A549 (cell line): ENCODE data around the gene SLC9A9. TPM values are rescaled to one million over a fixed set of nuclear protein-coding genes. Genes with fewer than 3 reads are reported as not detected.

Source experiments
- ATAC-seq, 2 experiments: fragments of 200-7000 bp in 1 of 2; fragments of >200 bp in 1 of 2; cut with Nextera tagmentation in 1 of 2; cut with Tn5 transposase in 1 of 2; 3 replicates each; pipeline versions ENCODE4 v1.8.0 to v1.9.1; 2018 to 2020; ENCODE audit warnings: mild to moderate bottlenecking in 1 of 2, moderate library complexity in 1 of 2
- CTCF ChIA-PET: fragments of 300-600 bp; sonication (Branson Sonifier 250); formaldehyde crosslinking; extraction: SDS; loops from one replicate; lab custom pipeline; 2021; ENCODE audit warnings: antibody characterized with exemption, inconsistent platforms; lab: Yijun Ruan, JAX
- POLR2A ChIA-PET: fragments of 350-600 bp; formaldehyde crosslinking; extraction: SDS; loops from one replicate; lab custom pipeline; 2021; ENCODE audit warnings: antibody characterized with exemption, inconsistent platforms; lab: Yijun Ruan, JAX
- DNase-seq, 2 experiments: peaks; one replicate each; pipeline versions ENCODE4 v3.0.0 to v3.0.0-alpha.2; 2011 to 2016; ENCODE audit warnings: low read depth in 1 of 2, low spot score in 1 of 2
- FAIRE-seq: peaks from 2 replicates; lab custom pipeline; 2011; peaks lifted over from hg19 to GRCh38; lab: Jason Lieb, UNC
- H3K27ac ChIP-seq, 2 experiments: fragments of >200 bp; sonication (Bioruptor Twin); formaldehyde crosslinking; 3 replicates each; pipeline ENCODE4 v1.5.1; 2016 to 2017
- H3K4me1 ChIP-seq: fragments of >200 bp; sonication (Bioruptor Twin); formaldehyde crosslinking; 3 replicates; pipeline ENCODE4 v1.6.1; 2016
- H3K4me2 ChIP-seq: fragments of >200 bp; sonication (Bioruptor Twin); formaldehyde crosslinking; 3 replicates; pipeline ENCODE4 v1.6.1; 2016
- H3K4me3 ChIP-seq: fragments of >200 bp; sonication (Bioruptor Twin); formaldehyde crosslinking; 3 replicates; pipeline ENCODE4 v1.5.1; 2016
- H3K9me3 ChIP-seq: fragments of >200 bp; sonication (Bioruptor Twin); formaldehyde crosslinking; 3 replicates; pipeline ENCODE4 v1.6.1; 2016
- CBX2 ChIP-seq: fragments of 200-600 bp; sonication (generic); IDR thresholded peaks from 2 replicates; pipeline ENCODE4 v1.6.1; 2016; ENCODE audit warnings: low read depth, mild to moderate bottlenecking, borderline replicate concordance
- CEBPB ChIP-seq, 2 experiments: fragments of >200 bp in 1 of 2; sonication (Bioruptor Twin) in 1 of 2; formaldehyde crosslinking in 1 of 2; IDR thresholded peaks; 2 replicates each; pipeline ENCODE4 v1.6.1; 2012 to 2016
- EP300 ChIP-seq, 2 experiments: fragments of >200 bp; sonication (Bioruptor Twin); formaldehyde crosslinking; IDR thresholded peaks; 2 replicates in 1 of 2; 3 replicates in 1 of 2; pipeline ENCODE4 v1.6.1; 2016 to 2017
- ESRRA ChIP-seq: fragments of 150-350 bp; IDR thresholded peaks from 2 replicates; pipeline ENCODE4 v1.6.1; 2014; ENCODE audit warnings: mild to moderate bottlenecking, low read length, borderline replicate concordance
- FOXS1 ChIP-seq: fragments of 250-450 bp; sonication (Bioruptor Pico); IDR thresholded peaks from 2 replicates; pipeline ENCODE4 v1.5.0; 2020; ENCODE audit warnings: mild to moderate bottlenecking, moderate library complexity
- HEYL ChIP-seq: fragments of 250-450 bp; sonication (Bioruptor Pico); IDR thresholded peaks from 2 replicates; pipeline ENCODE4 v1.8.0; 2021; ENCODE audit warnings: mild to moderate bottlenecking, moderate library complexity
- NFE2L2 ChIP-seq: fragments of 150-350 bp; conservative IDR thresholded peaks from 2 replicates; pipeline ENCODE4 v1.6.1; 2014; ENCODE audit warnings: low read length
- NR3C1 ChIP-seq: fragments of >200 bp; sonication (Bioruptor Twin); formaldehyde crosslinking; IDR thresholded peaks from 3 replicates; pipeline ENCODE4 v1.6.1; 2017
- PHF8 ChIP-seq: fragments of 200-600 bp; sonication (generic); IDR thresholded peaks from 2 replicates; pipeline ENCODE4 v1.6.1; 2016; ENCODE audit warnings: low read depth, mild to moderate bottlenecking, antibody characterized with exemption, moderate library complexity, borderline replicate concordance
- POLR2AphosphoS2 ChIP-seq: conservative IDR thresholded peaks from 2 replicates; pipeline ENCODE4 v1.6.1; 2012; ENCODE audit warnings: low read length, improper control_type of control experiment, inconsistent platforms
- RFX5 ChIP-seq: fragments of 450-650 bp; IDR thresholded peaks from 2 replicates; pipeline ENCODE4 v1.7.1; 2014; ENCODE audit warnings: antibody characterized with exemption, mild to moderate bottlenecking, moderate library complexity
- SMC3 ChIP-seq: fragments of >200 bp; sonication (Bioruptor Twin); formaldehyde crosslinking; IDR thresholded peaks from 3 replicates; pipeline ENCODE4 v1.6.1; 2018; ENCODE audit warnings: inconsistent platforms
- TP53 ChIP-seq: fragments of 250-450 bp; sonication (Bioruptor Pico); IDR thresholded peaks from 2 replicates; pipeline ENCODE4 v1.5.0; 2021; ENCODE audit warnings: mild to moderate bottlenecking, moderate library complexity
- WGBS: methylation state at CpG from one replicate; pipeline ENCODE4 v1.1.6; 2017; ENCODE audit errors: missing lambda C conversion rate; 5-methylcytosine and 5-hydroxymethylcytosine counted together
- polyA plus RNA-seq, 4 experiments: library from polyadenylated mRNA; depleted of rRNA in 3 of 4; stranded (reverse); fragments of >200 nt; fragmentation: RNase III in 1 of 4; extraction: RNeasy Plus Mini Kit Qiagen cat#74134 plus additional on column Dnase treatment in 1 of 4; gene quantifications; 2 replicates in 3 of 4; 3 replicates in 1 of 4; pipeline ENCODE4 v1.2.3, GENCODE V29; 2011 to 2017
- TF ChIP-seq, protein P1 (sequence below): fragments of 250-450 bp; sonication (Bioruptor Pico); IDR thresholded peaks from 2 replicates; pipeline ENCODE4 v1.5.0; 2021; ENCODE audit warnings: mild to moderate bottlenecking, moderate library complexity, borderline replicate concordance
- TF ChIP-seq, protein P2 (sequence below): fragments of >200 bp; sonication (Bioruptor Twin); formaldehyde crosslinking; IDR thresholded peaks from 3 replicates; pipeline ENCODE4 v1.5.1; 2016
- TF ChIP-seq, protein P3 (sequence below): fragments of 250-450 bp; sonication (Bioruptor Pico); IDR thresholded peaks from 2 replicates; pipeline ENCODE4 v1.5.0; 2020; ENCODE audit warnings: low read depth, mild to moderate bottlenecking, moderate library complexity

Gene SLC9A9
- polyA plus RNA-seq, 2 of the 4 experiments (the other 2 are of a cell fraction), result 0.10 to 0.32 TPM

DNA sequence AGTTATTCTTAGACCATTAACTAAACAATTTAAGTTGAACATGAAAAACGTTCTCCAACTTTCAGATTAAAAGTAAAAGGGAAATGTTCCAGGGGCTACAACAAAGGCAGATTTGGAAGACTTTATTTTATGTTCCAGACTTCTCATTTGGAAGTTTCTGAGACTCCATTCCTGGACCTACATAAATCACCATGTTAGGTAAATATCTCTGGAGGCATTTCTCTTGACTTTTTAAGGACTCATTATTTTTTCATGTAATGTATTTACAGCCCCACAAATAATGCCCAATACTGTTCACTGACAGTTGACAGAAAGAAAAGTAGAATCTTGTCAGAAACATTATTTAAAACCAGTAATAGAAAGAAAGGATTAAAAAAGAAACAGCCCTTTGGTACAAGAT, 352.1 kb downstream of the SLC9A9 start:
- no peak overlapping the region for H3K4me2 ChIP-seq
- FAIRE-seq (no peak), ATAC-seq (no peak), DNase-seq (no peak)
- no peaks in the 10 kb centered on the region for H3K9me3 ChIP-seq
- H3K4me3 ChIP-seq, result no peak overlapping the region
- no peak for TF ChIP-seq CEBPB (IDR thresholded peaks at IDR 0.05)
- no peak for TF ChIP-seq PHF8
- ChIA-PET CTCF (interaction anchor here (1.1 kb wide), 1 partner anchor 8 kb away, joined by 3 read pairs; no protein-coding TSS in a partner anchor), POLR2A (no interaction called here)
- 6% methylated on average over 1 of the region's 1 CpG for WGBS
- H3K27ac ChIP-seq, result no peak overlapping the region
- no peaks in the 10 kb centered on the region for H3K4me1 ChIP-seq

DNA sequence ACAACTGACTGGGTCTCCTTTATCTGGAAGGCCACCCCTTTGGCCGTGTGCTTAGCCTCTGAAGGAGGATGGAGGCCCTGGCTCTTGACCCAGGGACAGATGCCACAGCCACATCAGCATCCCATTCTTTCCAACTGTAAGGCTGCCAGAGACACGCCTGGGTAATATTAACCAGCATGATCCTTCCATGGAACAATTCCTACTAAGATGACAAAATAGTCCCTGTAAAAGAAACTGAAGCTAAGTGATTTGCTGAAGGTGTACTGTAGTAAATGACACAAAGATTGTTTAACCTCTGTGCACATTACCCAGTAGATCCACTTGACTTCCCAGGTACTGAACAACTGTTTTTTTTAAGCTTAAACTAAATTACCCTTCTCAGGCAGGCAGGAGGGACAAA, 352.7 kb downstream of the SLC9A9 start:
- WGBS, result 40% methylated on average over 2 of the region's 2 CpGs
- Histone ChIP-seq H3K27ac (no peak overlapping the region), H3K4me1 (no peaks in the 10 kb centered on the region), H3K9me3 (no peaks in the 10 kb centered on the region), H3K4me2 (no peak overlapping the region), H3K4me3 (no peak overlapping the region)
- POLR2A ChIA-PET, result no interaction called here
- TF ChIP-seq HEYL (CRISPR knock-in tag) (no peak), CBX2 (no peak), NFE2L2 (no peak), RFX5 (no peak), TP53 (CRISPR knock-in tag) (no peak)
- TF ChIP-seq, protein P1, sequence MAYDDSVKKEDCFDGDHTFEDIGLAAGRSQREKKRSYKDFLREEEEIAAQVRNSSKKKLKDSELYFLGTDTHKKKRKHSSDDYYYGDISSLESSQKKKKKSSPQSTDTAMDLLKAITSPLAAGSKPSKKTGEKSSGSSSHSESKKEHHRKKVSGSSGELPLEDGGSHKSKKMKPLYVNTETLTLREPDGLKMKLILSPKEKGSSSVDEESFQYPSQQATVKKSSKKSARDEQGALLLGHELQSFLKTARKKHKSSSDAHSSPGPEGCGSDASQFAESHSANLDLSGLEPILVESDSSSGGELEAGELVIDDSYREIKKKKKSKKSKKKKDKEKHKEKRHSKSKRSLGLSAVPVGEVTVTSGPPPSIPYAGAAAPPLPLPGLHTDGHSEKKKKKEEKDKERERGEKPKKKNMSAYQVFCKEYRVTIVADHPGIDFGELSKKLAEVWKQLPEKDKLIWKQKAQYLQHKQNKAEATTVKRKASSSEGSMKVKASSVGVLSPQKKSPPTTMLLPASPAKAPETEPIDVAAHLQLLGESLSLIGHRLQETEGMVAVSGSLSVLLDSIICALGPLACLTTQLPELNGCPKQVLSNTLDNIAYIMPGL (CRISPR knock-in tag), result no peak
- TF ChIP-seq, protein P2, sequence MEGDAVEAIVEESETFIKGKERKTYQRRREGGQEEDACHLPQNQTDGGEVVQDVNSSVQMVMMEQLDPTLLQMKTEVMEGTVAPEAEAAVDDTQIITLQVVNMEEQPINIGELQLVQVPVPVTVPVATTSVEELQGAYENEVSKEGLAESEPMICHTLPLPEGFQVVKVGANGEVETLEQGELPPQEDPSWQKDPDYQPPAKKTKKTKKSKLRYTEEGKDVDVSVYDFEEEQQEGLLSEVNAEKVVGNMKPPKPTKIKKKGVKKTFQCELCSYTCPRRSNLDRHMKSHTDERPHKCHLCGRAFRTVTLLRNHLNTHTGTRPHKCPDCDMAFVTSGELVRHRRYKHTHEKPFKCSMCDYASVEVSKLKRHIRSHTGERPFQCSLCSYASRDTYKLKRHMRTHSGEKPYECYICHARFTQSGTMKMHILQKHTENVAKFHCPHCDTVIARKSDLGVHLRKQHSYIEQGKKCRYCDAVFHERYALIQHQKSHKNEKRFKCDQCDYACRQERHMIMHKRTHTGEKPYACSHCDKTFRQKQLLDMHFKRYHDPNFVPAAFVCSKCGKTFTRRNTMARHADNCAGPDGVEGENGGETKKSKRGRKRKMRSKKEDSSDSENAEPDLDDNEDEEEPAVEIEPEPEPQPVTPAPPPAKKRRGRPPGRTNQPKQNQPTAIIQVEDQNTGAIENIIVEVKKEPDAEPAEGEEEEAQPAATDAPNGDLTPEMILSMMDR, result no peak
- DNase-seq (no peak), FAIRE-seq (no peak), ATAC-seq (no peak)
- CTCF ChIA-PET, result interaction anchor here (1.1 kb wide), 1 partner anchor 9 kb away, joined by 3 read pairs; no protein-coding TSS in a partner anchor

DNA sequence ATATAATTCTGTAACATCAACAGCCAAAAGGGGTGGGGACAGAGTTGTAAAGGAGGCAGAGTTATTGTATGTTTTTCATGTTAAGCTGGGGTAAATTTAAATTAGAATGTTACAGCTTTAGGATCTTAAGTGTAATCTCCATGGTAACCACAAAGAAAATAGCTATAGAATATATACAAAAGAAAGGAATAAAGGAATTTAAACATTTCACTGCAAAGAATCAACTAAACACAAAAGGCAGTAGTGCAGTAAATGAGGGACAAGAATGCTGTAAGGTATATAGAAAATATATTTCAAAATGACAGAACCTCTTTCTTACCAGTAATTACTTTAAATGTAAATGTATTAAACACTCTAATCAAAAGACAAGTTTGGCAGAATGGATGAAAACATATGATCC, 361.7 kb downstream of the SLC9A9 start:
- Histone ChIP-seq H3K4me1 (no peaks in the 10 kb centered on the region), H3K4me2 (no peak overlapping the region), H3K4me3 (no peak overlapping the region), H3K27ac (no peak overlapping the region), H3K9me3 (no peaks in the 10 kb centered on the region)
- POLR2A ChIA-PET, result no interaction called here
- ATAC-seq (no peak), DNase-seq (no peak), FAIRE-seq (no peak)
- TF ChIP-seq TP53 (CRISPR knock-in tag) (no peak), SMC3 (no peak), POLR2AphosphoS2 (no peak), EP300 (IDR thresholded peaks at IDR 0.05) (no peak), ESRRA (no peak), NR3C1 (no peak), FOXS1 (CRISPR knock-in tag) (no peak)
- TF ChIP-seq, protein P3, sequence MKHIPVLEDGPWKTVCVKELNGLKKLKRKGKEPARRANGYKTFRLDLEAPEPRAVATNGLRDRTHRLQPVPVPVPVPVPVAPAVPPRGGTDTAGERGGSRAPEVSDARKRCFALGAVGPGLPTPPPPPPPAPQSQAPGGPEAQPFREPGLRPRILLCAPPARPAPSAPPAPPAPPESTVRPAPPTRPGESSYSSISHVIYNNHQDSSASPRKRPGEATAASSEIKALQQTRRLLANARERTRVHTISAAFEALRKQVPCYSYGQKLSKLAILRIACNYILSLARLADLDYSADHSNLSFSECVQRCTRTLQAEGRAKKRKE (CRISPR knock-in tag), result no peak
- CTCF ChIA-PET, result no interaction called here
